ENCODE data around the gene GNLY. TPM values are rescaled to one million over a fixed set of nuclear protein-coding genes. Genes with fewer than 3 reads are reported as not detected.
A peak's percentile ranks its signal among the peaks of the same experiment; 100 is the strongest.

The GNLY gene
- total and polyA plus RNA-seq, 2 of the 13 experiments (the other 11 are each of a cell fraction or from before 2014, with no cell fraction given): not detected

- TF ChIP-seq NFIB (CRISPR knock-in tag; IDR thresholded peaks at IDR 0.05; ENCODE audit: borderline replicate concordance) (no peak), ZBTB21 (CRISPR knock-in tag; IDR thresholded peaks at IDR 0.05) (no peak), TEAD2 (CRISPR knock-in tag; IDR thresholded peaks at IDR 0.05) (no peak)
These were observed 15.2 kb downstream of the GNLY start (continued) for GRCh38 chr2:85709401-85709811.

- no TSS peak for BruUV-seq (replicated peaks)
- peaks cover 16 to 60% of the 10 kb centered on the region in 2 experiments; a peak in 4 of 5 replicates for H3K27me3 ChIP-seq (ENCODE audit: control insufficient read depth in 1 of 2, insufficient read depth in 2 of 2, low read length in 2 of 2)
- ATAC-seq: peak; percentile 8; the same call in 1 of the 3 replicates
- in situ Hi-C loops (cut with HindIII; ENCODE audit: extremely low pct_ligation_motif_present, low pct_unique_long_range_greater_than_20kb) (loop anchor here (5.0 kb wide), 1 partner anchor 34 kb away; no protein-coding TSS in a partner anchor), intact Hi-C loops (cut with micrococcal nuclease; ENCODE audit: unreplicated experiment) (no loop called here)
- 20% methylated on average over 19 of the region's 19 CpGs for WGBS (ENCODE audit: low lambda C conversion rate)
- H3K27ac ChIP-seq (ENCODE audit: extremely low read length, insufficient read depth, low read length): no peak overlapping the region
- H3K9me3 ChIP-seq (ENCODE audit: low read length): no peaks in the 10 kb centered on the region
- no peak overlapping the region for H2AFZ ChIP-seq (ENCODE audit: low read length)
- no peak for FAIRE-seq
- no peaks in the 10 kb centered on the region for H3K36me3 ChIP-seq (replicated peaks in 1 of 2; ENCODE audit: control insufficient read depth in 1 of 2, insufficient read depth in 2 of 2, low read length in 2 of 2)
- no peak overlapping the region for H3K4me3 ChIP-seq (replicated peaks in 1 of 3; ENCODE audit: insufficient read depth in 1 of 3, low read depth in 2 of 3, low read length in 3 of 3)
- DNase-seq (ENCODE audit: low spot score): no peak
- CTCF ChIA-PET (ENCODE audit: low intra/inter-chr PET ratio, low total read pairs): no interaction called here
- no peak overlapping the region for H3K4me2 ChIP-seq (ENCODE audit: low read depth, low read length)
- no peaks in the 10 kb centered on the region for H4K20me1 ChIP-seq (ENCODE audit: insufficient read depth, low read length)
- H3K4me1 ChIP-seq (ENCODE audit: insufficient read depth, low read length): peaks cover 11% of the 10 kb centered on the region
- no peak overlapping the region for H3K9ac ChIP-seq (ENCODE audit: insufficient read depth, low read depth, low read length)
- no peaks in the 10 kb centered on the region for H3K79me2 ChIP-seq (ENCODE audit: insufficient read depth, low read length)
- POLR2A ChIA-PET: no interaction called here
- TF ChIP-seq ZNF367 (CRISPR knock-in tag; IDR thresholded peaks at IDR 0.05; ENCODE audit: borderline replicate concordance) (no peak), ZNF788 (CRISPR knock-in tag; IDR thresholded peaks at IDR 0.05; ENCODE audit: borderline replicate concordance) (0 out of 2 replicates have a peak, but pooled peaks have one; percentile 11), NR2F2 (IDR thresholded peaks at IDR 0.05; ENCODE audit: borderline replicate concordance, low read depth) (no peak), ZGPAT (CRISPR knock-in tag; IDR thresholded peaks at IDR 0.05) (no peak), NR2F6 (IDR thresholded peaks at IDR 0.05) (peak; percentile 62; the same call in 1 of the 2 replicates), NR2F6 (CRISPR knock-in tag; IDR thresholded peaks at IDR 0.05) (peak; percentile 40; the same call in 1 of the 2 replicates), ZNF768 (CRISPR knock-in tag; IDR thresholded peaks at IDR 0.05) (no peak), NR2F1 (CRISPR knock-in tag; IDR thresholded peaks at IDR 0.05) (peak; percentile 19 to 36; a peak in 1 of 4 replicates), EED (CRISPR knock-in tag; IDR thresholded peaks at IDR 0.05) (no peak), ZBTB42 (CRISPR knock-in tag; IDR thresholded peaks at IDR 0.05) (no peak), ZNF878 (CRISPR knock-in tag; IDR thresholded peaks at IDR 0.05) (no peak), ZNF567 (CRISPR knock-in tag; IDR thresholded peaks at IDR 0.05; ENCODE audit: borderline replicate concordance) (no peak), ZNF441 (CRISPR knock-in tag; IDR thresholded peaks at IDR 0.05; ENCODE audit: borderline replicate concordance) (no peak), ZNF790 (CRISPR knock-in tag; IDR thresholded peaks at IDR 0.05; ENCODE audit: borderline replicate concordance) (no peak), ELF4 (CRISPR knock-in tag; IDR thresholded peaks at IDR 0.05; ENCODE audit: borderline replicate concordance) (no peak), RARA (CRISPR knock-in tag; IDR thresholded peaks at IDR 0.05) (peak; percentile 81), PATZ1 (CRISPR knock-in tag; IDR thresholded peaks at IDR 0.05) (0 out of 2 replicates have a peak, but pooled peaks have one; percentile 13)
These were observed 16.8 kb downstream of the GNLY start for GRCh38 chr2:85710687-85711577.
